DMS114 treated with DMSO at 0.1 percent for 48 hours (cell line): Measurements from ENCODE around the gene NADK.
"Not testable (repeated sequence)": the region's sequence is repeated elsewhere in the genome, so short reads cannot be mapped to it uniquely, and the experiment has no call there.

Experiments
- DNase-seq: peaks from one replicate; lab custom pipeline; 2025; ENCODE audit not compliant: unreplicated experiment; lab: John Stamatoyannopoulos, UW

NADK gene

GRCh38 chr1:1749941-1750340 lies 28.3 kb downstream of the NADK start:
- not testable (repeated sequence) for DNase-seq

GRCh38 chr1:1748686-1749321 lies 29.5 kb downstream of the NADK start:
- no peak for DNase-seq

GRCh38 chr1:1746566-1746909 lies 31.7 kb downstream of the NADK start:
- DNase-seq: not testable (repeated sequence)

GRCh38 chr1:1745651-1746565 lies 32.4 kb downstream of the NADK start:
- peak; percentile 49 for DNase-seq

GRCh38 chr1:1742529-1742928 lies 35.7 kb downstream of the NADK start:
- DNase-seq: not testable (repeated sequence)

- DNase-seq: not testable (repeated sequence)
Observed at GRCh38 chr1:1741013-1741412, 37.3 kb downstream of the NADK start.

- not testable (repeated sequence) for DNase-seq
Observed at GRCh38 chr1:1738799-1739337, 39.4 kb downstream of the NADK start.

- not testable (repeated sequence) for DNase-seq
Observed at GRCh38 chr1:1737675-1738590, 40.3 kb downstream of the NADK start.

- no peak for DNase-seq
Observed at GRCh38 chr1:1732381-1732780, 45.9 kb downstream of the NADK start.

- DNase-seq: no peak
Observed at GRCh38 chr1:1730870-1731269, 47.4 kb downstream of the NADK start.

GRCh38 chr1:1730230-1730629 lies 48.0 kb downstream of the NADK start:
- DNase-seq: not testable (repeated sequence)

GRCh38 chr1:1729116-1729816 lies 49.0 kb downstream of the NADK start:
- DNase-seq: not testable (repeated sequence)

GRCh38 chr1:1728308-1729005 lies 49.8 kb downstream of the NADK start:
- DNase-seq: not testable (repeated sequence)

GRCh38 chr1:1727131-1727651 lies 51.1 kb downstream of the NADK start:
- not testable (repeated sequence) for DNase-seq

GRCh38 chr1:1726088-1726487 lies 52.2 kb downstream of the NADK start:
- not testable (repeated sequence) for DNase-seq

GRCh38 chr1:1724035-1724864 lies 54.0 kb downstream of the NADK start, which contains the start of gene CDK11A:
TSS of gene CDK11A (minus strand) at chr1:1724357. CDS start at chr1:1722818, 1,539 bp downstream.
- peak; percentile 93 for DNase-seq

- DNase-seq: no peak
Observed at GRCh38 chr1:1721201-1721600, 57.1 kb downstream of the NADK start.

GRCh38 chr1:1715109-1715883 lies 63.0 kb downstream of the NADK start:
- DNase-seq: not testable (repeated sequence)
